ENCODE data around the gene FAM241A.

DNA sequence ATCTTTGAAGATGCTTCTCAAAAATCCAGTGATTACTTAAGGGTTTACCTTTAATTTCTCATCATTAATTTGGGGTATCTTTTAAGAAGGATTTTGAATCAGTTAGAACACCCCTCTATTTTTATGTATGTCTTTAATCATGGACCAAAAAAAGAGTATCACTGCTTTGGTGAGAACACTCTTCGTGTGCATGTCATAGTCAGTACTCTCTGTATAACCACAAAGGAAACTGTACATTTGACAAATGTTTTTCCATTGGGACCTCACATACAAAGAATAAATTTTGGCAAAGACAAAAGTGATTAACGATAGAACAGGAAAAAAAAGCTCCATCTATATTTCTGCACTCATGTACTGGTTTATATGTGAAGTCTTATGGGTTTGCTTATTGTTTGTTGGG lies 31.3 kb downstream of the FAM241A start:
- TF ChIP-seq, protein P1, sequence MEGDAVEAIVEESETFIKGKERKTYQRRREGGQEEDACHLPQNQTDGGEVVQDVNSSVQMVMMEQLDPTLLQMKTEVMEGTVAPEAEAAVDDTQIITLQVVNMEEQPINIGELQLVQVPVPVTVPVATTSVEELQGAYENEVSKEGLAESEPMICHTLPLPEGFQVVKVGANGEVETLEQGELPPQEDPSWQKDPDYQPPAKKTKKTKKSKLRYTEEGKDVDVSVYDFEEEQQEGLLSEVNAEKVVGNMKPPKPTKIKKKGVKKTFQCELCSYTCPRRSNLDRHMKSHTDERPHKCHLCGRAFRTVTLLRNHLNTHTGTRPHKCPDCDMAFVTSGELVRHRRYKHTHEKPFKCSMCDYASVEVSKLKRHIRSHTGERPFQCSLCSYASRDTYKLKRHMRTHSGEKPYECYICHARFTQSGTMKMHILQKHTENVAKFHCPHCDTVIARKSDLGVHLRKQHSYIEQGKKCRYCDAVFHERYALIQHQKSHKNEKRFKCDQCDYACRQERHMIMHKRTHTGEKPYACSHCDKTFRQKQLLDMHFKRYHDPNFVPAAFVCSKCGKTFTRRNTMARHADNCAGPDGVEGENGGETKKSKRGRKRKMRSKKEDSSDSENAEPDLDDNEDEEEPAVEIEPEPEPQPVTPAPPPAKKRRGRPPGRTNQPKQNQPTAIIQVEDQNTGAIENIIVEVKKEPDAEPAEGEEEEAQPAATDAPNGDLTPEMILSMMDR (IDR thresholded peaks at IDR 0.05; ENCODE audit: insufficient read depth, low read length) = no peak
- TF ChIP-seq POLR2AphosphoS5 (IDR thresholded peaks at IDR 0.05; ENCODE audit: low read depth) = no peak
- no peak for TF ChIP-seq GABPA (IDR thresholded peaks at IDR 0.05; ENCODE audit: low read depth)
- TF ChIP-seq, protein P2, sequence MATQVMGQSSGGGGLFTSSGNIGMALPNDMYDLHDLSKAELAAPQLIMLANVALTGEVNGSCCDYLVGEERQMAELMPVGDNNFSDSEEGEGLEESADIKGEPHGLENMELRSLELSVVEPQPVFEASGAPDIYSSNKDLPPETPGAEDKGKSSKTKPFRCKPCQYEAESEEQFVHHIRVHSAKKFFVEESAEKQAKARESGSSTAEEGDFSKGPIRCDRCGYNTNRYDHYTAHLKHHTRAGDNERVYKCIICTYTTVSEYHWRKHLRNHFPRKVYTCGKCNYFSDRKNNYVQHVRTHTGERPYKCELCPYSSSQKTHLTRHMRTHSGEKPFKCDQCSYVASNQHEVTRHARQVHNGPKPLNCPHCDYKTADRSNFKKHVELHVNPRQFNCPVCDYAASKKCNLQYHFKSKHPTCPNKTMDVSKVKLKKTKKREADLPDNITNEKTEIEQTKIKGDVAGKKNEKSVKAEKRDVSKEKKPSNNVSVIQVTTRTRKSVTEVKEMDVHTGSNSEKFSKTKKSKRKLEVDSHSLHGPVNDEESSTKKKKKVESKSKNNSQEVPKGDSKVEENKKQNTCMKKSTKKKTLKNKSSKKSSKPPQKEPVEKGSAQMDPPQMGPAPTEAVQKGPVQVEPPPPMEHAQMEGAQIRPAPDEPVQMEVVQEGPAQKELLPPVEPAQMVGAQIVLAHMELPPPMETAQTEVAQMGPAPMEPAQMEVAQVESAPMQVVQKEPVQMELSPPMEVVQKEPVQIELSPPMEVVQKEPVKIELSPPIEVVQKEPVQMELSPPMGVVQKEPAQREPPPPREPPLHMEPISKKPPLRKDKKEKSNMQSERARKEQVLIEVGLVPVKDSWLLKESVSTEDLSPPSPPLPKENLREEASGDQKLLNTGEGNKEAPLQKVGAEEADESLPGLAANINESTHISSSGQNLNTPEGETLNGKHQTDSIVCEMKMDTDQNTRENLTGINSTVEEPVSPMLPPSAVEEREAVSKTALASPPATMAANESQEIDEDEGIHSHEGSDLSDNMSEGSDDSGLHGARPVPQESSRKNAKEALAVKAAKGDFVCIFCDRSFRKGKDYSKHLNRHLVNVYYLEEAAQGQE (IDR thresholded peaks at IDR 0.05; ENCODE audit: insufficient replicate concordance, low read depth) = no peak
- TF ChIP-seq SPI1 (IDR thresholded peaks at IDR 0.05; ENCODE audit: borderline replicate concordance, low read depth) = no peak
